Measurements from ENCODE around the gene CNN2.

Gene CNN2

DNA sequence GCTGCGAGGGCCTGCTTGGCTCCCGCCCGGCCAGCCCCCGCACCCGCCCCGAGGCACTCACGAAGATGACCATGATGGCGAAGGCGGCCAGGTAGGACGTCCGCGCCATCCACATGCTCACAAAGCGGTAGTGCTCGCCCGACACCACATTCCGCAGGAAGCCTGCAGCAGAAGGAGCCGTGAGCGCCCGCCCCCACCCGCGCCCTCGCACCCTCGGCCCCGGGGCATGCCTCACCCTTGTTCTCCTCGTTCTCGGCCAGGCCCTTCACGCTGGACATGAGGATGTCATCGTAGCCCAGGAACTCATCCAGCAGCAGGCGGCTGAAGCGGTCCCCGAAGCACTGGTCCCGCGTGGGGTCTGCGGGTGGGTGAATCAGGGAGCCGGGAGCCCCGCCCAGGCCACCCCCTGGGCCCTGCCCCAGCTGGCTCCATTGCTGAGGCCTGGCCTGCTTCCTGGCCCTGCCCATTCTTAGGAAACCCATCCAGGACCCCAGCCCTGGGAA lies 14.5 kb upstream of the CNN2 start:
- H3K27ac ChIP-seq (ENCODE audit: insufficient read depth, low read length, poor library complexity, severe bottlenecking) = no peak overlapping the region
- H3K4me1 ChIP-seq (ENCODE audit: control insufficient read depth, insufficient read depth, low read length, poor library complexity, severe bottlenecking) = peaks cover 14% of the 10 kb centered on the region
- no peak overlapping the region for H3K4me3 ChIP-seq (ENCODE audit: insufficient read depth, low read depth, low read length, poor library complexity, severe bottlenecking)
- peaks cover 57% of the 10 kb centered on the region for H3K36me3 ChIP-seq (ENCODE audit: control insufficient read depth, insufficient read depth, low read length)
- no peaks in the 10 kb centered on the region for H3K27me3 ChIP-seq (replicated peaks; ENCODE audit: control insufficient read depth, insufficient read depth, low read length, poor library complexity, severe bottlenecking)
- DNase-seq = no peak
- no peaks in the 10 kb centered on the region for H3K9me3 ChIP-seq (ENCODE audit: control insufficient read depth, low read length)

DNA sequence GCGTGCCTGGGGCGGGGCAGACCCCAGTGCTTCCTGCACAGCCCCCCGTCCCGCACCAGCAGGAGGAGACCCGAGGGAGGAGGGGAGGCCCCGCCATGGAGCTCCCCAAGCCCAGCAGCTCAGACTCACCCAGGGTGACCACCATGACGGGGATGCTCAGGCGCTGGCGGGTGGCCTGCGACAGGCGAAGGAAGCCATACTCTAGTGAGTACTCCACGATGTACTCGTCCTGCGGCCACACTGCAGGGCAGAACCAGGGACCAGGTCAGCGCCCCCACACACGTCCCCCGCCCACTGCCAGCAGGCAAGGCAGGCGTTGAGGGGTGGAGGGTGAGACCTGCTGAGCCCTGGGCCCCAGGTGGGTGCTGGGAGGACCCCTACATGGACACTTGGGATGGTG lies 14.1 kb upstream of the CNN2 start:
- peaks cover 18% of the 10 kb centered on the region for H3K4me1 ChIP-seq (ENCODE audit: control insufficient read depth, insufficient read depth, low read length, poor library complexity, severe bottlenecking)
- no peak overlapping the region for H3K4me3 ChIP-seq (ENCODE audit: insufficient read depth, low read depth, low read length, poor library complexity, severe bottlenecking)
- no peaks in the 10 kb centered on the region for H3K27me3 ChIP-seq (replicated peaks; ENCODE audit: control insufficient read depth, insufficient read depth, low read length, poor library complexity, severe bottlenecking)
- H3K27ac ChIP-seq (ENCODE audit: insufficient read depth, low read length, poor library complexity, severe bottlenecking) = no peak overlapping the region
- no peaks in the 10 kb centered on the region for H3K9me3 ChIP-seq (ENCODE audit: control insufficient read depth, low read length)
- H3K36me3 ChIP-seq (ENCODE audit: control insufficient read depth, insufficient read depth, low read length) = peaks cover 57% of the 10 kb centered on the region
- DNase-seq = no peak

DNA sequence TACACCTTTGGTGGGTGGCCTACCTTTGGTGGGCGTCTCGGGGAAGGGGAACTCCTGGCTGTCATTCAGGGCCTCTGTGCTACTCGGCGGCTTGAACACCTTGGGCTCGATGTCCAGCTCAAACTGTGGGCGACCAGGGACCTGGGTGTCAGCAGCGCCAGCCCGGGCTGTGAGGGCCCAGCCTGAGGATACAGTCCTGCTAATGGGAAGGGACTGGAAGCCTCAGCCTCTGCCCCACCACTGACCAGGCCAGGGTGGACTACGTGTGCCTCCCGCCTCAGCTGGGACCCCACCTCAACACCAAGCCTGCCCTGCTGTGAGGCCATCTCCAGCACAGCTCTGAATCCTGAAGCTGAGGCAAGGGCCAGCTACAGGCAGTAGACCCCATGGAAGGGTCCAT lies 13.2 kb upstream of the CNN2 start:
- H3K27ac ChIP-seq (ENCODE audit: insufficient read depth, low read length, poor library complexity, severe bottlenecking) = no peak overlapping the region
- H3K27me3 ChIP-seq (replicated peaks; ENCODE audit: control insufficient read depth, insufficient read depth, low read length, poor library complexity, severe bottlenecking) = no peaks in the 10 kb centered on the region
- no peak overlapping the region for H3K4me3 ChIP-seq (ENCODE audit: insufficient read depth, low read depth, low read length, poor library complexity, severe bottlenecking)
- H3K9me3 ChIP-seq (ENCODE audit: control insufficient read depth, low read length) = no peaks in the 10 kb centered on the region
- H3K36me3 ChIP-seq (ENCODE audit: control insufficient read depth, insufficient read depth, low read length) = peaks cover 57% of the 10 kb centered on the region
- no peak for DNase-seq
- peaks cover 27% of the 10 kb centered on the region for H3K4me1 ChIP-seq (ENCODE audit: control insufficient read depth, insufficient read depth, low read length, poor library complexity, severe bottlenecking)

- no peak overlapping the region for H3K4me3 ChIP-seq (ENCODE audit: insufficient read depth, low read depth, low read length, poor library complexity, severe bottlenecking)
- H3K27ac ChIP-seq (ENCODE audit: insufficient read depth, low read length, poor library complexity, severe bottlenecking) = no peak overlapping the region
- no peak for DNase-seq
- peaks cover 57% of the 10 kb centered on the region for H3K36me3 ChIP-seq (ENCODE audit: control insufficient read depth, insufficient read depth, low read length)
- no peaks in the 10 kb centered on the region for H3K9me3 ChIP-seq (ENCODE audit: control insufficient read depth, low read length)
- H3K4me1 ChIP-seq (ENCODE audit: control insufficient read depth, insufficient read depth, low read length, poor library complexity, severe bottlenecking) = peaks cover 36% of the 10 kb centered on the region
- H3K27me3 ChIP-seq (replicated peaks; ENCODE audit: control insufficient read depth, insufficient read depth, low read length, poor library complexity, severe bottlenecking) = no peaks in the 10 kb centered on the region
Observed at GRCh38 chr19:1014161-1015060, 12.0 kb upstream of the CNN2 start.

DNA sequence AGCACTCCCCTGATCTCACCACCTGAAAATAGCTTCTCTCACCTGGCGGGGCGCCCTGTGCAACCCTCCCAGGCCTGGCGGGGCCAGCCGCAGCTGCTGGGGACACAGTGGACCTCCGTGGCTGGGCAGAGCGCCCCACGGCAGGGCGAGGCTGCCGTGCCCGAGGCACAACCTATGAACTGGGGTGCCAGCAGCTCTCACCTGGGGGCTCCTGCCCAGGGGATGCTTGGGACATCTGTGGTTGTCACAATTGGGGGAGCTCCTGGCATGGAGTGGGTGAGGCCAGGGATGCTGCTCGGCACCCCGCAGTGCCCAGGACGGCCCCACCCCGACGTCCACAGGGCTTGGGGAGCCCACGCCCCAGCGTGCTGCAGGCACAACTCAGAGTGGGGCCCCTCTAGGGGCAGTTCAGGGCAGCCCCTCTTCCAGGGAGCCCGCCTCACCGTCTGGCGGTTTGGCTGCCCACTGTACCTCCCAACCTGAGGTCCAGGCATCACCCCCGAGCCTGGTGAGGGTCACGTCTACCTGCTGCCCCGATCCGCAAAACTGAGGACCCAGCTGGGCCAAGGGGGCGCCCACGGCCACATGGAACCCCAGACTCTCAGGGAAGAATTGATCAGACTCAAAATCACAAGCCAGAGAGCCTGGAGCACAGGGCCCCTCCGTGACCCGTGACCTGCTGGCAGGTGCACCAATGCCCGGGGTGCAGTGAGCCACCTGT lies 11.2 kb upstream of the CNN2 start:
- DNase-seq = no peak
- Histone ChIP-seq H3K27ac (ENCODE audit: insufficient read depth, low read length, poor library complexity, severe bottlenecking) (no peak overlapping the region), H3K4me3 (ENCODE audit: insufficient read depth, low read depth, low read length, poor library complexity, severe bottlenecking) (no peak overlapping the region), H3K4me1 (ENCODE audit: control insufficient read depth, insufficient read depth, low read length, poor library complexity, severe bottlenecking) (peaks cover 41% of the 10 kb centered on the region), H3K36me3 (ENCODE audit: control insufficient read depth, insufficient read depth, low read length) (peaks cover 49% of the 10 kb centered on the region), H3K27me3 (replicated peaks; ENCODE audit: control insufficient read depth, insufficient read depth, low read length, poor library complexity, severe bottlenecking) (no peaks in the 10 kb centered on the region), H3K9me3 (ENCODE audit: control insufficient read depth, low read length) (no peaks in the 10 kb centered on the region)

GRCh38 chr19:1015782-1016646 lies 10.4 kb upstream of the CNN2 start:
- H3K27me3 ChIP-seq (replicated peaks; ENCODE audit: control insufficient read depth, insufficient read depth, low read length, poor library complexity, severe bottlenecking) = no peaks in the 10 kb centered on the region
- DNase-seq = no peak
- H3K4me3 ChIP-seq (ENCODE audit: insufficient read depth, low read depth, low read length, poor library complexity, severe bottlenecking) = no peak overlapping the region
- H3K9me3 ChIP-seq (ENCODE audit: control insufficient read depth, low read length) = no peaks in the 10 kb centered on the region
- peaks cover 41% of the 10 kb centered on the region for H3K36me3 ChIP-seq (ENCODE audit: control insufficient read depth, insufficient read depth, low read length)
- peaks cover 41% of the 10 kb centered on the region for H3K4me1 ChIP-seq (ENCODE audit: control insufficient read depth, insufficient read depth, low read length, poor library complexity, severe bottlenecking)
- no peak overlapping the region for H3K27ac ChIP-seq (ENCODE audit: insufficient read depth, low read length, poor library complexity, severe bottlenecking)

DNA sequence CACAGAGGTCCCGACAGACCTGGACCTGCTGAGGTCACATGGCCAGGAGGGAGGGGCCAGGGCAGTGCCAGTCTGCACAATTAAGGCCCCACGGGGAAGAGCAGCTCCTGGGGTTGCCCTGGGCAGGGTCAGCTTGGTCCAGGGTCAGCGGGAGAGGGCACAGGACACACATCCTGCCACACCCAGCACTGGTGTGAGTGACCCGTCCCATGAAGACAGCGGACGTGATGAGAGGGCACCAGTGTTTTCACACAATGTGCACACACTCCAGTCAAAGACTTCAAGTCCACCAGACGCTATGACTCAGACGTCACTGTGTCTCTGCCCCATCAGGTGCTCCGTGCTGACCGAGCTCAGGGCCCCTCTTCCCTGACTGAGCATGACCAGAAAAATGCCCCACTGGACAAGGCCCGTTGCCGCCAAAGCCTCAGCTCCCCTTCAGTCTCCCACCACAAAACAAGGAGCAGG lies 9.7 kb upstream of the CNN2 start:
- no peak overlapping the region for H3K4me3 ChIP-seq (ENCODE audit: insufficient read depth, low read depth, low read length, poor library complexity, severe bottlenecking)
- H3K27ac ChIP-seq (ENCODE audit: insufficient read depth, low read length, poor library complexity, severe bottlenecking) = no peak overlapping the region
- peaks cover 41% of the 10 kb centered on the region for H3K4me1 ChIP-seq (ENCODE audit: control insufficient read depth, insufficient read depth, low read length, poor library complexity, severe bottlenecking)
- H3K9me3 ChIP-seq (ENCODE audit: control insufficient read depth, low read length) = no peaks in the 10 kb centered on the region
- H3K36me3 ChIP-seq (ENCODE audit: control insufficient read depth, insufficient read depth, low read length) = peaks cover 36% of the 10 kb centered on the region
- DNase-seq = no peak
- H3K27me3 ChIP-seq (replicated peaks; ENCODE audit: control insufficient read depth, insufficient read depth, low read length, poor library complexity, severe bottlenecking) = no peaks in the 10 kb centered on the region

- Histone ChIP-seq H3K9me3 (ENCODE audit: control insufficient read depth, low read length) (no peaks in the 10 kb centered on the region), H3K27me3 (replicated peaks; ENCODE audit: control insufficient read depth, insufficient read depth, low read length, poor library complexity, severe bottlenecking) (no peaks in the 10 kb centered on the region), H3K27ac (ENCODE audit: insufficient read depth, low read length, poor library complexity, severe bottlenecking) (peak overlapping the region; percentile 6), H3K36me3 (ENCODE audit: control insufficient read depth, insufficient read depth, low read length) (peaks cover 29% of the 10 kb centered on the region), H3K4me1 (ENCODE audit: control insufficient read depth, insufficient read depth, low read length, poor library complexity, severe bottlenecking) (peaks cover 41% of the 10 kb centered on the region), H3K4me3 (ENCODE audit: insufficient read depth, low read depth, low read length, poor library complexity, severe bottlenecking) (no peak overlapping the region)
- DNase-seq = no peak
Observed at GRCh38 chr19:1017115-1017905, 9.1 kb upstream of the CNN2 start.

- no peaks in the 10 kb centered on the region for H3K9me3 ChIP-seq (ENCODE audit: control insufficient read depth, low read length)
- no peak for DNase-seq
- peaks cover 25% of the 10 kb centered on the region for H3K36me3 ChIP-seq (ENCODE audit: control insufficient read depth, insufficient read depth, low read length)
- no peak overlapping the region for H3K4me3 ChIP-seq (ENCODE audit: insufficient read depth, low read depth, low read length, poor library complexity, severe bottlenecking)
- peaks cover 41% of the 10 kb centered on the region for H3K4me1 ChIP-seq (ENCODE audit: control insufficient read depth, insufficient read depth, low read length, poor library complexity, severe bottlenecking)
- H3K27me3 ChIP-seq (replicated peaks; ENCODE audit: control insufficient read depth, insufficient read depth, low read length, poor library complexity, severe bottlenecking) = no peaks in the 10 kb centered on the region
- H3K27ac ChIP-seq (ENCODE audit: insufficient read depth, low read length, poor library complexity, severe bottlenecking) = peak overlapping the region; percentile 6
Observed at GRCh38 chr19:1017906-1018305, 8.5 kb upstream of the CNN2 start.
